ENCODE results near the gene DYNC2I2.
"Not testable (repeated sequence)": the region's sequence is repeated elsewhere in the genome, so short reads cannot be mapped to it uniquely, and the experiment has no call there.

GRCh38 chr9:128693738-128694137 is 37.1 kb upstream of the DYNC2I2 start:
- not testable (repeated sequence) for TF ChIP-seq POLR2A, CTCF (IDR thresholded peaks at IDR 0.05)
